Measurements from ENCODE around the gene IFT25. TPM values are rescaled to one million over a fixed set of nuclear protein-coding genes. Genes with fewer than 3 reads are reported as not detected.
"Not testable (repeated sequence)": the region's sequence is repeated elsewhere in the genome, so short reads cannot be mapped to it uniquely, and the experiment has no call there.

Gene IFT25
- total RNA-seq, 3 donors from 2014 or later (not counting 1 experiment from before 2014, with no cell fraction given): 41.5 to 54.6 (median 41.6) TPM

- intact Hi-C loops (cut with micrococcal nuclease): no loop called here
- Mint-ChIP-seq H3K36me3 (no peaks in the 10 kb centered on the region), H3K9me3 (no peaks in the 10 kb centered on the region), H3K4me3 (no peak overlapping the region), H3K27me3 (ENCODE audit: low read depth in 2 of 2) (peaks cover 0 to 9% of the 10 kb centered on the region in 2 donors), H3K27ac (no peak overlapping the region), H3K4me1 (no peaks in the 10 kb centered on the region)
- WGBS (ENCODE audit: insufficient coverage): 98% methylated on average over 5 of the region's 6 CpGs
- no peak overlapping the region for H3K27ac ChIP-seq (ENCODE audit: low read length)
- ATAC-seq: no peak
- H3K9me3 ChIP-seq (ENCODE audit: control insufficient read depth, insufficient read depth, low read length): no peaks in the 10 kb centered on the region
- no peak overlapping the region for H3K4me3 ChIP-seq (ENCODE audit: low read length)
- no peak for DNase-seq
- no peaks in the 10 kb centered on the region for H3K36me3 ChIP-seq (ENCODE audit: control insufficient read depth, insufficient read depth, low read length)
- H3K4me1 ChIP-seq (ENCODE audit: control insufficient read depth, insufficient read depth, low read length): peaks cover 2% of the 10 kb centered on the region
- H3K27me3 ChIP-seq (ENCODE audit: control insufficient read depth, insufficient read depth, low read length): no peaks in the 10 kb centered on the region
- TF ChIP-seq CTCF (IDR thresholded peaks at IDR 0.05): no peak
These were observed 35.7 kb upstream of the IFT25 start for GRCh38 chr1:53981220-53981619.

- no peak for DNase-seq
- 87% methylated on average over 13 of the region's 13 CpGs for WGBS (ENCODE audit: insufficient coverage)
These were observed 34.4 kb upstream of the IFT25 start for GRCh38 chr1:53979712-53980450.

GRCh38 chr1:53975861-53976260 is 30.4 kb upstream of the IFT25 start:
- no peaks in the 10 kb centered on the region for H3K4me1 ChIP-seq (ENCODE audit: control insufficient read depth, insufficient read depth, low read length)
- Mint-ChIP-seq H3K9me3 (no peaks in the 10 kb centered on the region), H3K4me3 (no peak overlapping the region), H3K36me3 (no peaks in the 10 kb centered on the region), H3K27me3 (ENCODE audit: low read depth in 2 of 2) (no peaks in the 10 kb centered on the region), H3K27ac (no peak overlapping the region), H3K4me1 (no peaks in the 10 kb centered on the region)
- no peak overlapping the region for H3K27ac ChIP-seq (ENCODE audit: low read length)
- no peak for DNase-seq
- peaks cover 2% of the 10 kb centered on the region for H3K36me3 ChIP-seq (ENCODE audit: control insufficient read depth, insufficient read depth, low read length)
- WGBS (ENCODE audit: insufficient coverage): 95% methylated on average over 7 of the region's 7 CpGs
- H3K27me3 ChIP-seq (ENCODE audit: control insufficient read depth, insufficient read depth, low read length): no peaks in the 10 kb centered on the region
- no peak for TF ChIP-seq CTCF (IDR thresholded peaks at IDR 0.05)
- no peak overlapping the region for H3K4me3 ChIP-seq (ENCODE audit: low read length)
- ATAC-seq: no peak
- H3K9me3 ChIP-seq (ENCODE audit: control insufficient read depth, insufficient read depth, low read length): no peaks in the 10 kb centered on the region
- intact Hi-C loops (cut with micrococcal nuclease): no loop called here

More at GRCh38 chr1:53979712-53980450, 34.4 kb upstream of the IFT25 start:
- no peak for TF ChIP-seq CTCF (IDR thresholded peaks at IDR 0.05)
- Histone ChIP-seq H3K27me3 (ENCODE audit: control insufficient read depth, insufficient read depth, low read length) (no peaks in the 10 kb centered on the region), H3K9me3 (ENCODE audit: control insufficient read depth, insufficient read depth, low read length) (no peaks in the 10 kb centered on the region), H3K4me3 (ENCODE audit: low read length) (no peak overlapping the region), H3K36me3 (ENCODE audit: control insufficient read depth, insufficient read depth, low read length) (no peaks in the 10 kb centered on the region), H3K27ac (ENCODE audit: low read length) (no peak overlapping the region), H3K4me1 (ENCODE audit: control insufficient read depth, insufficient read depth, low read length) (peaks cover 2% of the 10 kb centered on the region)
- ATAC-seq: no peak
- H3K27me3 Mint-ChIP-seq (ENCODE audit: low read depth in 2 of 2): peaks cover 0 to 9% of the 10 kb centered on the region in 2 donors
- no peaks in the 10 kb centered on the region for H3K36me3 Mint-ChIP-seq
- no peak overlapping the region for H3K4me3 Mint-ChIP-seq
- intact Hi-C loops (cut with micrococcal nuclease): no loop called here
- H3K9me3 Mint-ChIP-seq: no peaks in the 10 kb centered on the region
- no peaks in the 10 kb centered on the region for H3K4me1 Mint-ChIP-seq
- H3K27ac Mint-ChIP-seq: no peak overlapping the region

GRCh38 chr1:53971718-53972117 is 26.2 kb upstream of the IFT25 start:
- Histone ChIP-seq H3K4me1 (ENCODE audit: control insufficient read depth, insufficient read depth, low read length) (no peaks in the 10 kb centered on the region), H3K36me3 (ENCODE audit: control insufficient read depth, insufficient read depth, low read length) (peaks cover 23% of the 10 kb centered on the region), H3K27me3 (ENCODE audit: control insufficient read depth, insufficient read depth, low read length) (no peaks in the 10 kb centered on the region), H3K9me3 (ENCODE audit: control insufficient read depth, insufficient read depth, low read length) (no peaks in the 10 kb centered on the region), H3K27ac (ENCODE audit: low read length) (no peak overlapping the region), H3K4me3 (ENCODE audit: low read length) (no peak overlapping the region)
- intact Hi-C loops (cut with micrococcal nuclease): no loop called here
- Mint-ChIP-seq H3K4me1 (no peaks in the 10 kb centered on the region), H3K4me3 (no peak overlapping the region), H3K27me3 (ENCODE audit: low read depth in 2 of 2) (no peaks in the 10 kb centered on the region), H3K36me3 (peaks cover 3% of the 10 kb centered on the region), H3K27ac (no peak overlapping the region), H3K9me3 (no peaks in the 10 kb centered on the region)
- ATAC-seq (no peak), DNase-seq (no peak)
- TF ChIP-seq CTCF (IDR thresholded peaks at IDR 0.05): no peak
- WGBS (ENCODE audit: insufficient coverage): 89% methylated on average over 2 of the region's 2 CpGs

- H3K36me3 Mint-ChIP-seq: peaks cover 11% of the 10 kb centered on the region
- DNase-seq; H3K27ac Mint-ChIP-seq; H3K27me3 ChIP-seq (ENCODE audit: control insufficient read depth, insufficient read depth, low read length); H3K4me1 Mint-ChIP-seq; H3K27ac ChIP-seq (ENCODE audit: low read length); H3K4me3 ChIP-seq (ENCODE audit: low read length); H3K4me1 ChIP-seq (ENCODE audit: control insufficient read depth, insufficient read depth, low read length); H3K4me3 Mint-ChIP-seq; ATAC-seq; H3K9me3 ChIP-seq (ENCODE audit: control insufficient read depth, insufficient read depth, low read length); H3K27me3 Mint-ChIP-seq (ENCODE audit: low read depth in 2 of 2); H3K9me3 Mint-ChIP-seq; intact Hi-C loops (cut with micrococcal nuclease): not testable (repeated sequence)
- WGBS (ENCODE audit: insufficient coverage): 93% methylated on average over 2 of the region's 2 CpGs
- H3K36me3 ChIP-seq (ENCODE audit: control insufficient read depth, insufficient read depth, low read length): peaks cover 29% of the 10 kb centered on the region
These were observed 23.8 kb upstream of the IFT25 start for GRCh38 chr1:53969323-53969722.

Measured in natural killer cell (primary cell).